OCI-LY1 (cell line): ENCODE results near the gene HPX.
A peak's percentile ranks its signal among the peaks of the same experiment; 100 is the strongest.

Experiments used
- H2AFZ ChIP-seq: fragments of 200-600 bp; sonication (generic), shearing (Covaris generic); 2 replicates; pipeline ENCODE4 v1.6.0; 2014; ENCODE audit warnings: antibody characterized with exemption, mild to moderate bottlenecking, low read length
- H3F3A ChIP-seq: fragments of 200-600 bp; sonication (generic), shearing (Covaris generic); 2 replicates; pipeline ENCODE4 v1.6.0; 2014; ENCODE audit warnings: mild to moderate bottlenecking, antibody characterized with exemption, low read length, moderate library complexity; ENCODE audit not compliant: insufficient read depth
- H3K27ac ChIP-seq: fragments of 200-600 bp; sonication (generic); 2 replicates; pipeline ENCODE4 v1.5.1; 2014; ENCODE audit warnings: low read length, mixed run types, mild to moderate bottlenecking, low read depth; ENCODE audit not compliant: poor library complexity, severe bottlenecking
- H3K27me3 ChIP-seq: fragments of 200-600 bp; sonication (generic); 2 replicates; pipeline ENCODE4 v1.6.0; 2014; ENCODE audit warnings: antibody characterized with exemption, mild to moderate bottlenecking, low read length, moderate library complexity; ENCODE audit not compliant: insufficient read depth
- H3K36me3 ChIP-seq: fragments of 200-600 bp; sonication (generic); 2 replicates; pipeline ENCODE4 v1.6.1; 2014; ENCODE audit warnings: mild to moderate bottlenecking, antibody characterized with exemption, low read length, moderate library complexity, mixed read lengths; ENCODE audit not compliant: insufficient read depth
- H3K4me1 ChIP-seq: fragments of 200-600 bp; sonication (generic); 2 replicates; pipeline ENCODE4 v1.5.1; 2014; ENCODE audit warnings: mild to moderate bottlenecking, low read length, moderate library complexity; ENCODE audit not compliant: insufficient read depth, severe bottlenecking
- H3K4me2 ChIP-seq: fragments of 200-600 bp; sonication (generic), shearing (Covaris generic); 2 replicates; pipeline ENCODE4 v1.6.1; 2014; ENCODE audit warnings: low read length
- H3K4me3 ChIP-seq: fragments of 200-600 bp; sonication (generic); 2 replicates; pipeline ENCODE4 v1.5.1; 2014; ENCODE audit warnings: low read length, low read depth, mild to moderate bottlenecking, mixed read lengths; ENCODE audit not compliant: poor library complexity, severe bottlenecking
- H3K79me2 ChIP-seq: fragments of 200-600 bp; shearing (Covaris generic); 2 replicates; pipeline ENCODE4 v1.6.1; 2016; ENCODE audit warnings: mixed run types, low read length, mixed read lengths; ENCODE audit not compliant: insufficient read depth
- H3K9ac ChIP-seq: fragments of 200-600 bp; sonication (generic), shearing (Covaris generic); 2 replicates; pipeline ENCODE4 v1.6.1; 2014; ENCODE audit warnings: mild to moderate bottlenecking, low read length, mixed read lengths
- H3K9me2 ChIP-seq: fragments of 200-600 bp; sonication (generic), shearing (Covaris generic); 2 replicates; pipeline ENCODE4 v1.6.1; 2014; ENCODE audit warnings: low read depth, mild to moderate bottlenecking, low read length, mixed read lengths
- H3K9me3 ChIP-seq: fragments of 200-600 bp; shearing (Covaris generic); 2 replicates; pipeline ENCODE4 v1.6.1; 2014; ENCODE audit warnings: low read length, mixed read lengths
- H4K20me1 ChIP-seq: fragments of 200-600 bp; sonication (generic), shearing (Covaris generic); 2 replicates; pipeline ENCODE4 v1.6.0; 2016; ENCODE audit warnings: mild to moderate bottlenecking, low read length; ENCODE audit not compliant: insufficient read depth
- EZH2 ChIP-seq: fragments of 200-600 bp; sonication (generic), shearing (Covaris generic); IDR thresholded peaks from 2 replicates; pipeline ENCODE4 v1.8.0; 2017; ENCODE audit warnings: borderline replicate concordance, mixed run types, mild to moderate bottlenecking, antibody characterized with exemption, low read length, moderate library complexity, mixed read lengths
- TF ChIP-seq, protein P1 (sequence below): fragments of 200-600 bp; sonication (generic), shearing (Covaris generic); IDR thresholded peaks from 2 replicates; pipeline ENCODE4 v1.5.1; 2017; ENCODE audit warnings: mild to moderate bottlenecking, antibody characterized with exemption, low read length, moderate library complexity, mixed read lengths

HPX gene

DNA sequence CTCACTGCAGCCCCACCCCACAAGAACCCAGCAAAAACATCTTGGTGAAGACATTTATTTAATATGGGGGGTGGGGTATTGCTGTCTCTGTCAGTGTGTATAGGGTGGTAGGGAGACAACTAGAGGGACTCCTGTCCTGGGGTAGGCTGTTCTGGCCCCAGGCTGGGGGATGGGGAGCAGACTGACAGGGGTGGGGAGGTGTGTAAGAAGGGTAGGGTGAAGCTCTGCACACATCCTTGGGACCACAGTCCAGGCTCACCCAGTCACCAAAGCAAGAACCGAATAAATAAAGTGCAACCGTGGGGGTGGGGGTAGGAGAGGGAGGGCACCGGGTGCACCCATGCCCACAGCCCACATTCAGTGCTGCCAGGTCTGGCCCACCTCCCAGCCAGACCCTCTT is 7.8 kb upstream of the HPX start:
- no peaks in the 10 kb centered on the region for H3K9me3 ChIP-seq
- H3K79me2 ChIP-seq = no peaks in the 10 kb centered on the region
- no peaks in the 10 kb centered on the region for H3K9me2 ChIP-seq
- TF ChIP-seq, protein P1, sequence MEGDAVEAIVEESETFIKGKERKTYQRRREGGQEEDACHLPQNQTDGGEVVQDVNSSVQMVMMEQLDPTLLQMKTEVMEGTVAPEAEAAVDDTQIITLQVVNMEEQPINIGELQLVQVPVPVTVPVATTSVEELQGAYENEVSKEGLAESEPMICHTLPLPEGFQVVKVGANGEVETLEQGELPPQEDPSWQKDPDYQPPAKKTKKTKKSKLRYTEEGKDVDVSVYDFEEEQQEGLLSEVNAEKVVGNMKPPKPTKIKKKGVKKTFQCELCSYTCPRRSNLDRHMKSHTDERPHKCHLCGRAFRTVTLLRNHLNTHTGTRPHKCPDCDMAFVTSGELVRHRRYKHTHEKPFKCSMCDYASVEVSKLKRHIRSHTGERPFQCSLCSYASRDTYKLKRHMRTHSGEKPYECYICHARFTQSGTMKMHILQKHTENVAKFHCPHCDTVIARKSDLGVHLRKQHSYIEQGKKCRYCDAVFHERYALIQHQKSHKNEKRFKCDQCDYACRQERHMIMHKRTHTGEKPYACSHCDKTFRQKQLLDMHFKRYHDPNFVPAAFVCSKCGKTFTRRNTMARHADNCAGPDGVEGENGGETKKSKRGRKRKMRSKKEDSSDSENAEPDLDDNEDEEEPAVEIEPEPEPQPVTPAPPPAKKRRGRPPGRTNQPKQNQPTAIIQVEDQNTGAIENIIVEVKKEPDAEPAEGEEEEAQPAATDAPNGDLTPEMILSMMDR = no peak
- TF ChIP-seq EZH2 = no peak
- no peaks in the 10 kb centered on the region for H3K4me1 ChIP-seq
- no peaks in the 10 kb centered on the region for H3F3A ChIP-seq
- no peaks in the 10 kb centered on the region for H3K27me3 ChIP-seq
- H4K20me1 ChIP-seq = no peaks in the 10 kb centered on the region
- H2AFZ ChIP-seq = no peak overlapping the region
- H3K4me2 ChIP-seq = no peak overlapping the region
- H3K4me3 ChIP-seq = no peak overlapping the region
- H3K36me3 ChIP-seq = no peaks in the 10 kb centered on the region
- H3K9ac ChIP-seq = no peak overlapping the region
- H3K27ac ChIP-seq = no peak overlapping the region

DNA sequence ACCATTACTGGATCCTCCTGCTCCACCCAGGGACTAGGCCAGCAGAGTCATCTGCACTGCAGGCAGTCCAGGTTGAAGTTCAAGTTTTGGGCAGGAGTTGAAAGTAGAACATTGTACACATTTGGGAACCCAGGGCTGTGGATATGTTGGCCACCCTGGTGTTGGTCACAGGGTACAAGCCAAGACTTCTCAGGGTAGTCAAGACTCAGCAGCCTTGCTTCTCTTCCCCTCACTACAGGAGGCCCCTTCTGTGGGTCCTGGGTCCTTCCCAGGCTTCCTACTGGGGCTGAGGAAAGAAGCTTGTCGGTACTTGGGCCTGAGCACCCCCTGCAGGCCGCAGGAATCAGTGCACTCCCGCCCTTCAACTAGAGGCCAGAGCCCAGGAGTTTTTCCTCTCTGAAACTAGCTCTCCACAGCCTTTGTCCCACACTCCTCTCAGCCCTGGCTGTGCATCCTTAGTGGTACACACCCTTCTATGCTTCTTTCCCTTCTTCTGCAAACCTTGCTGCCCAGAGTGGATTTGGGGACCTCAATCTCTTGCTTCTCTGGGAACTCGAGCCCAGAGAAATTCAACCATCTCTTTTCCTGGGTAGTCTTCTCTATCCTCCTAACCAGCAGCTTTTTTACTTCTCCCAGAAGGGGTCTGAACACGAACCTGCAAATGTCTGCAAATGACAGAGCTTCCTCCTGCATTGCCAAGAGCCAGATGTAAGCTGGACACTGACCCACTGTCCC is 2.6 kb upstream of the HPX start:
- Histone ChIP-seq H3K4me1 (no peaks in the 10 kb centered on the region), H3K27ac (no peak overlapping the region), H3K27me3 (no peaks in the 10 kb centered on the region), H3K9me2 (no peaks in the 10 kb centered on the region), H3K36me3 (no peaks in the 10 kb centered on the region), H3K9ac (no peak overlapping the region), H3K79me2 (no peaks in the 10 kb centered on the region), H3K4me2 (no peak overlapping the region), H3F3A (no peaks in the 10 kb centered on the region), H3K4me3 (no peak overlapping the region), H4K20me1 (no peaks in the 10 kb centered on the region), H3K9me3 (no peaks in the 10 kb centered on the region), H2AFZ (no peak overlapping the region)
- TF ChIP-seq, protein P1 = peak; percentile 91
- TF ChIP-seq EZH2 = no peak

DNA sequence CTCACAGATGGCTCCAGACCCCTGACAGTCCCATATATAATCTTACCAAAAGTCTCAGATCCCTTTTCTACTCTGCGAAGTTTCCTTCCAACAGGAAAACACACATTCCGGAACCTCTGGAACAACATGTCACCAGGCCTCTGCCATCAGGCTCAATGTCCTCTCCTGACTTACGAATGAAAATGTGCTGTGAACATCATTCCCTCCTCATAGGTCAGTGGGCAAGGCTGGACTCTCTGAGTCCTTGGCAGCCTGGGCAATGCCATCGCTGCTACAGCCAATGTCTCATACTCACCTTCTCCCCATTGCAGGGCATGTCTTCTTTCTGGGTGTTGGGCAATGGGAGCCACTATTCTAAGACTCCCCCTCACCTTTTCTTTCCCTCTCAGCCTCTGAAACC is 1.7 kb upstream of the HPX start:
- Histone ChIP-seq H2AFZ (no peak overlapping the region), H3K9me3 (no peaks in the 10 kb centered on the region), H3F3A (no peaks in the 10 kb centered on the region), H3K79me2 (no peaks in the 10 kb centered on the region), H3K27ac (no peak overlapping the region), H3K4me1 (peaks cover 3% of the 10 kb centered on the region), H3K4me3 (no peak overlapping the region), H3K4me2 (no peak overlapping the region), H3K36me3 (no peaks in the 10 kb centered on the region), H3K9ac (no peak overlapping the region), H3K9me2 (no peaks in the 10 kb centered on the region), H3K27me3 (no peaks in the 10 kb centered on the region), H4K20me1 (no peaks in the 10 kb centered on the region)
- TF ChIP-seq, protein P1 = no peak
- no peak for TF ChIP-seq EZH2
